NCI-H748 treated with DMSO at 0.1 percent for 48 hours (cell line): ENCODE results near the gene NECTIN2.
A peak's percentile ranks its signal among the peaks of the same experiment; 100 is the strongest.
"Not testable (repeated sequence)": the region's sequence is repeated elsewhere in the genome, so short reads cannot be mapped to it uniquely, and the experiment has no call there.

Experiments used
- DNase-seq: peaks from one replicate; lab custom pipeline; 2025; lab: John Stamatoyannopoulos, UW

NECTIN2 gene

DNA sequence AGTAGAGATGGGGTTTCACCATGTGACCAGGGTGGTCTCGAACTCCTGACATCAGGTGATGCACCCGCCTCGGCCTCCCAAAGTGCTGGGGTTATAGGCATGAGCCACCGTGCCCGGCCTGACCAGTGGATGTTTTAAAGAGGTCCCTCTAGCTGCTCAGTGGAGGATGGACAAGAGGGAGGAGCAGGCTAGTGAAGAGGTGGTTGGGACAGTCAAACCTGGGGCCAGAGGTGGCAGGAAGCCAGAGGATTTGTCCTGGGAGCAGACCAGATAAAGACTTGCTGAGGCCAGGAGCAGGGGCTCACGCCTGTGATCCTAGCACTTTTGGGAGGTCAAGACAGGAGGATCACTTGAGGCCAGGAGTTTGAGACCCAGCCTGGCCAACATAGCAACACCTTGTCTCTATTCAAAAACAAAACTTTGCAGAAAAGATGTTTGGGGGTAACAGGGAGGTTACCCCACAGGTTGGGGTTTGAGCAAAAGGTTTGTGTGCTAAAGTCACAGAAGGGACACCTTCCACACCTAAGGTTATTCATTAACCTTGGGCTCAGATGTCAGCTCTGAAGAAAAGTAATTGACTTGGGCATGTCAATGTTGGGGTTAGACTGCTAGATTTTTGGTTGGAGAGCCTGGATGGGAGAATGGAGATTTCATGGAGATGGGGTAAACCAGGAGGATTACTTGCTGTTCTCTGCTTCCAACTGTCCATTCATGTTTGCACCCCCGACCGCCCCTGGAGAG lies 28.2 kb upstream of the NECTIN2 start:
- DNase-seq = no peak

GRCh38 chr19:44818466-44819031 lies 27.5 kb upstream of the NECTIN2 start:
- DNase-seq = no peak

DNA sequence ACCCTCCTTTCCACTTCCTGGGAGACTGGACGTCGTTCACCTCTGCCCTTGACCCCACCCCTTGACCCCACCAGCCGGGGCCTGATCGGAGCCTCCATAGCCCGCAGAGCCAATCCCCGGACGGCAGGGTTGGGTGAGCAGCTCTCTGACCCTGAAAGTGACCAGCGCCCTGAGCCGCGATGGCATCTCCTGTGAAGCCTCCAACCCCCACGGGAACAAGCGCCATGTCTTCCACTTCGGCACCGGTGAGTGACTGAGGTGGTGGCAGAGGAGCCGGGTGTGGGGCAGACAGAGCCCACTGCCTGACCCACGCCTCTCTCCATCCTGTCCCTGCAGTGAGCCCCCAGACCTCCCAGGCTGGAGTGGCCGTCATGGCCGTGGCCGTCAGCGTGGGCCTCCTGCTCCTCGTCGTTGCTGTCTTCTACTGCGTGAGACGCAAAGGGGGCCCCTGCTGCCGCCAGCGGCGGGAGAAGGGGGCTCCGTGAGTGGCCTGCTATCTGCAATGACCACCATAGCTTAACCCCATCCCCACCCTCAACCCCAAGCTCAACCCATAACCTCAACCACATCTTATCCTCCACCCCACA lies 26.8 kb upstream of the NECTIN2 start:
- DNase-seq = no peak

DNA sequence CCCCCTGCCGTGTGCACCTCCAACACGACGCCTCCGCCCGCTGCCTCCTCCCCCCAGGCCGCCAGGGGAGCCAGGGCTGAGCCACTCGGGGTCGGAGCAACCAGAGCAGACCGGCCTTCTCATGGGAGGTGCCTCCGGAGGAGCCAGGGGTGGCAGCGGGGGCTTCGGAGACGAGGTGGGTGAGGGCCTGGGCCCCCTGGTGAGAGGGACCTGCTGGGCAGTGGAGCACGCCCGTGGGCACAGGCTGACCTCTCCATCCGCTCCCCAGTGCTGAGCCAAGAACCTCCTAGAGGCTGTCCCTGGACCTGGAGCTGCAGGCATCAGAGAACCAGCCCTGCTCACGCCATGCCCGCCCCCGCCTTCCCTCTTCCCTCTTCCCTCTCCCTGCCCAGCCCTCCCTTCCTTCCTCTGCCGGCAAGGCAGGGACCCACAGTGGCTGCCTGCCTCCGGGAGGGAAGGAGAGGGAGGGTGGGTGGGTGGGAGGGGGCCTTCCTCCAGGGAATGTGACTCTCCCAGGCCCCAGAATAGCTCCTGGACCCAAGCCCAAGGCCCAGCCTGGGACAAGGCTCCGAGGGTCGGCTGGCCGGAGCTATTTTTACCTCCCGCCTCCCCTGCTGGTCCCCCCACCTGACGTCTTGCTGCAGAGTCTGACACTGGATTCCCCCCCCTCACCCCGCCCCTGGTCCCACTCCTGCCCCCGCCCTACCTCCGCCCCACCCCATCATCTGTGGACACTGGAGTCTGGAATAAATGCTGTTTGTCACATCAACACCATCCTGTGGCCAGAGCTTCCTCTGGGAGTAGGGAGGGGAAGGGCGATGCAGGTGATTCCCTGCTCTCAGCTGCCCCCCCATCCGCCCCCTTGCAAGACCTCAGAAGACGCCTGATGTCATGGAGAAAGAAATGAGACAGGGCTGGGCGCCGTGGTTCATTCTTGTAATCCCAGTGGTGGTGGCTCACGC lies 25.2 kb upstream of the NECTIN2 start:
- DNase-seq = no peak

DNA sequence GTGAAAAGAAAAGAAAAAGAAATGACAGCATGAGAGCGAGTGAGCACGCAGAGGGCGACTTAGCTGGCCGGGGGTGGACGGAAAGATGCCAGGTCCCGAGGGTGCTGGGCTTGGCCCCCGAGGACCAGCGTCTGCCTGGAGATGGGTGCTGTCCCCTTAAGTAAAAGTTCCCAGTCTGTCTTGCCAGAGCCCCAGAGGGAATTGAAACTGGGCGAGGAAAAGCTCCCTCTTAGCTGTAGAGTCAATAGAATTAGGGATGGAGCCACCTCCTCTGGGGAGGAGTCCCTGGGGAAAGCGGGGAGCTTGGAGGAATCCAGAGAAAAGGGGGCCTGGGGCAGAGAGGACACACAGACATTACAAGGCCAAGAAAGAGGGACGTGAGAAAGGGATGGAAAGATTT lies 23.9 kb upstream of the NECTIN2 start:
- DNase-seq = no peak

DNA sequence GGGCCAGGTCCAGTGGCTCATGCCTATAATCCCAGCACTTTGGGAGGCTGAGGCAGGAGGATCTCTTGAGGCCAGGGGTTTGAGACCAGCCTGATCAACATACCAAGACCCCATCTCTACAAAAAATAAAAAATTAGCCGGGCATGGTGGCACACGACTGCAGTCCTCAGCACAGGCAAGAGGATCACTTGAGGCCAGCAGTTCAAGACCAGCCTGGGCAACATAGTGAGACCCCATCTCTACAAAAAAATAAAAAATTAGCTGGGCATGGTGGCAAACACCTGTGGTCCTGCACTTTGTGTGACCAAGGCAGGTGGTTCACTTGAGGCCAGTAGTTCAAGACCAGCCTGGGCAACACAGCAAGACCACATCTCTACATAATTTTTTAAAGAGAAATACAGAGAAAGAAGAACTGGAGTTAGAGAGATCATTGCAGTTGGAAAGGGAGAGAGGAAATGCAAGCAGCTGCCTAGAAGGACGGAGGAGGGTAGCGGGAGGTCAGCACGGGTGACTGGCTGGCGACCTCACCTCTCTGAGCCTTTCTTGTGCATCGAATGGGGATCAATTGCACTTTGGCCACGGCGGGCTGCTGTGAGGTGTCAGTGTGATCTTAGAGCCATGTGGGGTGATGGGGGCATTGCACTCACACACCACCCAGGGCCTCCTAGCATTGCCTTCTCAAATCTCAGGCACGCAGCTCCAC lies 23.3 kb upstream of the NECTIN2 start:
- DNase-seq = no peak

GRCh38 chr19:44823373-44823698 lies 22.8 kb upstream of the NECTIN2 start:
- no peak for DNase-seq

DNA sequence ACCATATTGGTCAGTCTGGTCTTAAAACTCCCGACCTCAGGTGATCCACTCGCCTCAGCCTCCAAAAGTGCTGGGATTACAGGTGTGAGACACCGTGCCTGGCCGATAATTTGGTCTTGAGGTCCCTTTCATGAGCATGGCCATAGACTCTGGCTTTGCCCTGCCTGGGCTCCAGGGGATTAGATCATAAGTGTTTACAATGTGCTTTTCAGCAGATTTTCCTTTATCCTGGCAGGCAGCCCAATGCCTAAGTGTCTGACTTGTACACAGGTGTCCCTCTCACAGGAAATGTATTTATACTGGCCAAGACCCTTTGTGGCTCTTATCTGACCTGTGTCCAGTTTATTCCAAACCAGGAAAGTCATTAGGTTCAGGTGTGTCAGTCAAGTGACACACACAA lies 21.3 kb upstream of the NECTIN2 start:
- DNase-seq = peak; percentile 55

GRCh38 chr19:44832875-44833274 lies 13.2 kb upstream of the NECTIN2 start:
- not testable (repeated sequence) for DNase-seq

GRCh38 chr19:44834399-44834798 lies 11.7 kb upstream of the NECTIN2 start:
- not testable (repeated sequence) for DNase-seq

- no peak for DNase-seq
Measured at GRCh38 chr19:44839276-44839675, 6.8 kb upstream of the NECTIN2 start.

- DNase-seq = no peak
Measured at GRCh38 chr19:44840811-44841210, 5.3 kb upstream of the NECTIN2 start.

- no peak for DNase-seq
Measured at GRCh38 chr19:44841231-44841630, 4.9 kb upstream of the NECTIN2 start.

- DNase-seq = peak; percentile 47
Measured at GRCh38 chr19:44845286-44845611, 848 bp upstream of the NECTIN2 start.

GRCh38 chr19:44846455-44847143 lies 502 bp downstream of the NECTIN2 start:
- no peak for DNase-seq

DNA sequence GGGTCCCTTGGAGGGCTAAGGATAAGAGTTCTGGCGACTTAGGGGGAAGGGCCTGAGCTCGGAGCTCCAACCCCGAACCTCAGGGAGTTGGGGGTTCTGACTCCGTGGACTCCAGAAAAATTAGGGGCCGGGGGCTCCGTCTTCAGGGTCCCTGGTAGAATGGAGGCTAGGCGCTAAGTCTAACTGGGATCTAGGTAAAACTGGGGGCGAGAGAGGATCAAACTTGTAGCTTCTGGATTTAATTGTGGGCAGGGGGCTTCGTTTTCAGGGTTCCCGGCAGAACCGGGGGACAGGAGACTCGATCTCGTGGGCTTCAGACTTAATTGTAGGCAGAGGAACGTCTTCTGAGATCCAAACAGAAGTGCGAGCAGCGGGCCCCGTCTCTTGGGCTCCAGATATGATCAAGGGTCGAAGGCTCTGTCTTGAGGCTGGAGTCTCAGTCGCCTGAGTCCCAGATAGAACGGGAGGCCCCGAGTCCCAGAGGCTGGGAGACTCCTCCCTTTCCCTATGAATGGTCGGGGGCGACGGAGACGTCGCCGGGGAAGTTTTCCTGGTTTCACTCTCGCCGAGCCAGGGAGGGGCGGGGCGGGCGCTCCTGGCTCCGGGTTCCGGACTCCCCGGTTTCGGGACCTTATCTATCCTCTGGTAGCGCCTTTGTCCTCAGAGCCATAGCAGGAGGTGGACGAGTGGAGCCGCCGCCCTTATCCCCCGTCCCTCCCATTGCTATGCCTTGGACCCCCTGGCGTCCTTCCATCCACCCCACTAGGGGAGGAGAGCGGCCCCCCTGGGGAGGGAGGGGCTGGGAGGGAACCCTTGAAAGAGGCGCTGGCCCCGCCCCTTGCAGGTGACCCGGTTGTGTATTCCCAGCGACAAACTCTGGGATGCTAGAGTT lies 1.3 kb downstream of the NECTIN2 start:
- DNase-seq = peak; percentile 9

DNA sequence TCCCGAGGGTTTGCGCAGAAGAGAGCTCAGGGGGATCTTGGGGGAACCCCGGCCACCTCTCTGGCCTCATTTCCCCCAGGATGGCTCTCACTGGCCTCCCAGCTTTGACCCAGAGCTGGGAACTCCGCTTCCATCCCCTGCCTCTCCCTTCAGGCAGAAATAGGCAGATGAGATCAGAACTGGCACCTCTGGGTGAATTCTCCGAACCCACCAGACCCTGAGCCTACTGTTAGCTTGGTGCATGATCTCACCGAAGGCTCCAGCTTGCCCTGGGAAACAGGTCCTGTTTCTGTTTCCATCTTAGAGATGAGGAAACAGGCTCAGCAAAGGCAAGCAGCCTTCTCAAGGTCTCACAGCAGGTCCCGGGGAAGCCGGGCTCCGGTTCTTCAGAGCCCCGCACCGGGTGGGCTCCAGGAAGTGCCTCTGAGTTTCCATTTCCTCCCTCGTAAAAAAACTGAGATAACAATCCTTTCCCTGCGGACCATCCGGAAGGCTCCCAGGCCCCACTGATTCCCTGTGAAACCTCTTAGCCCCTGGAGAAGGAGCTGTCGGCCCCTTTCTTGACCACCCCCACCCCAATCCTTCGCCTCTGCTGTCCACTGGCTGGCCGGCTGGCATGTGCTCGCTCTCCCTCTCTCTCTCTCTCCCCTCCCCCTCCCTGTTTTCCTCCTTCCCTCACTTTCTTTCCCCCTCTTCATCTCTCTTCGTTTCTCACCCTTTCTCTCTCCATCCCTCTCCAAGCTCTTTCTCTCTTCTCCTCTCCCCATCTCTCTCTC lies 2.1 kb downstream of the NECTIN2 start:
- DNase-seq = no peak

GRCh38 chr19:44848812-44849447 lies 2.8 kb downstream of the NECTIN2 start:
- no peak for DNase-seq

GRCh38 chr19:44850641-44851109 lies 4.6 kb downstream of the NECTIN2 start:
- no peak for DNase-seq
